Nucleus accumbens (tissue), 56 donors: Measurements from ENCODE around the gene SPTLC3.
A peak's percentile ranks its signal among the peaks of the same experiment; 100 is the strongest.

Experiments
- DNase-seq, 56 donors: peaks; one replicate each; lab custom pipeline; 2025; lab: John Stamatoyannopoulos, UW

Gene SPTLC3

DNA sequence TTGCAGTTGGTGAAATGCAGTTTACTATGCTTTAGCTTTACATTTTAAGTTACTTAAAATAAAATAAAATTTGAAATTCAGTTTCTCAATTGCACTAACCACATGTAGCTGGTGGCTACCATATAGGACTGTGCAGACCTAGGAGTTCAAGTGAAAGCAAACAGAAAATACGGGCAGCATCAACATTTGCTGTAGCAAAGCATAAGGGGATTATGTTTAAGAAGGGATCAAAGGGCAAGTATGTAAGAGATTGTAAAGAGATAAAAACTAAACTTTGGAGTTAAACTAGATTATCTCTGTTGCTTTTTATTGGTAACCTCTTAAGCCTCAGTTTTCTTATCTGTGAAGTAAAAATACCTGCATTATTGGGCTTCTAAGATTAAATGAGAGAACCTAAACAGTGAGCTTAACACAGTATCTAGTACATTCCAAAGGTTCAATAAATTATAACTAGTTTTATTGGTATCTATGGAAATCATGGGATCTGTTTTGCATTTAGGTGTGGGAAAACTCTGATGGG, 81.2 kb downstream of the SPTLC3 start:
- no peak for DNase-seq

DNA sequence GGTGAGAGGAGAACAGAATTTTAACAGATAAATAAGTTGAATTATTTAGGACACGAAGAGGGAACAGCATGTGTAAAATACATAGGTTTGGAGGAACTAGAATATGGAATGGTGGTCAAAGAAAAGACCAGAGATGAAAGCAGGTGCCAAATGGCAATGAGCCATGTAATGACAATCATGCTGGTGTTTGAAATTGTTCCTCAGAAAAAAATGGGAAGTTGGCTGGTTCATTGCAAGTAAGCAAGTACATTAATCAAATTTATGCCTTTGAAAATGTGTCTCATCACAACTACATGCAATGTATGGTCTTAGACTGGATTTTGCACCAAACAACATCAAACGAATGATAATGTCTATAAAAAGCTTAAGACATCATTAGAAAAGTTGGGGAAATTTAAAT, 83.3 kb downstream of the SPTLC3 start:
- no peak for DNase-seq

DNA sequence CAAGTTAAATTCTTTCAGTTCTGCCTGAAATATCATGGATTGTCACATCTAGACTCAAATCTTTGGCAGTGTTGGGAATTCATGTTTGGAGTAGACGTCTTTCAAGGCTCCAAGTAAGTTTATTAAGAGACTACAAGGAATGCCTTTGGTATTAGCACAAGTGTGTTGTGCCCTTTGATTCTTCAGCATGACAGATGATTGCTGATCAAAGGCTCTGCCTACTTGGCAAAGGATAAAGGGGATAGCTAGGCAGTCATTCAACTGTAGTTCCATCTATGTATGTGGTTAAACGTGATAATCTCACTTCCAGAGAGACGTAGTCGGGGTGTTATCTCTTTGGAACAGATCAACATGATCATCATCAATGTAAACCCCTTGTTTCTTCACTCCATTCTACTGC, 86.2 kb downstream of the SPTLC3 start:
- DNase-seq, result no peak

DNA sequence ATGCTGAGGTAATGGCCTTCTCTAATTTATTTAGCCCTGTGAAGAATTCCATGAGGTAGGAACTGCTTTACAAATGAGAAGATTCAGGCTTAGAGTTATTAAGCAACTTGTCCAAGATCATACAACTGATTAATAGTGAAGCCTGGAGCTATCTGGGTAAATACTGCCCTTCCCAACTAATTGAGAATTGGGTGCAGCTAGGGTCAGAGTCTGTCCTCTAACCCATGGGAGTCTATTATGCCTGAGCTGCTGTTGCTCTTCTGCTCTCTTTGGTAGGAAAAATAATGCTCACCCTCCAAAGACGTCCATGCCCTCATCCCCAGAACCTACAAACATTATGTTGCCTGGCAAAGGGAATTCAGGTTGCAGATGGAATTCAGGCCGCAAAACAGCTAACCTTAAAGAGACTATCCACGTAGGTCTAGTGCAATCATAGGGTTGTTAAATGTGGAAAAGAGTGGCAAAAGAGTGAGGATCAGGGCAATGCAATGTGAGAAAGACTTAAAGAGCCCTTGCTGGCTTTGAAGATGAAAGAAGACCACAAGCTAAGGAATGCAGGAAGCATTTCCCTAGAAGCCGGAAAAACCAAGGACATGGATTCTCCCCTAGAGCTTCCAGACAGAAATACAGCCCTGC, 90.1 kb downstream of the SPTLC3 start:
- DNase-seq, result no peak

DNA sequence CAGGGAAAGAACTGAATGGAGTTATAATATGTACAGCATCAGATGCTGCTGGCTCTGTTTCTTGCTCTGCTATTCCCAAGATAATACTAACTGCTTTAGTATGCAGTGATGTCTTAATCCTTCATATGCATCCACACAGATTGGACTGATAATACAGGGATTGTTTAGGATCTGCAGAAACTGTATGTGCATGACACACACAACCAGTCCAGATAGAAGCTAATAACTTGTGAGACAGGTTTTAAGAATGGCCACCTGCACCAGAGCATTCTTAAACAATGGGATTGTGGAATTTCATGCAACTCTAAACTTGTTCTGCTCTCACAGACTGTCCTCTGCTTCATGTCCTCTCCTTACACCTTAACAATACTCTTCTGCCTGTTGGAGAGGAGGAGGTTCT, 90.9 kb downstream of the SPTLC3 start:
- no peak for DNase-seq

DNA sequence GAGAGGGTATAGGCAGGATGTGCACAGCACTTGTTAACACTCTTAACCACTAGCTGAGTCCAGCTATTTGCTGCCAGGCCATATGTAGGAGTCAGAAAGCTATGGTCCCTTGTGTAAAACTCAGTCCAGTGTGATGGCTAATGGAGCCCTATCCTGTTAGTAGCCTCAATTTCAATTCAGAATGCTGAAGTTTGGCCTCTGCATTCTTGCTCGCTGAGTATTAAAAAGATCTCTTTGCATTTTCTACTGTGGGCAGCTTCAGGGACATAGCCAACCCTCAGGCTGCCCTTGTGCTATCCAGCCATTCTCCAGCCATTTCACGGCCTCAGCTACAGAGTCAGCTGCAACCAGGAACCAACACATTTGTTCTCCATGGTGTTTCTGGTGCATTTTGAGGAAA, 92.5 kb downstream of the SPTLC3 start:
- no peak for DNase-seq

DNA sequence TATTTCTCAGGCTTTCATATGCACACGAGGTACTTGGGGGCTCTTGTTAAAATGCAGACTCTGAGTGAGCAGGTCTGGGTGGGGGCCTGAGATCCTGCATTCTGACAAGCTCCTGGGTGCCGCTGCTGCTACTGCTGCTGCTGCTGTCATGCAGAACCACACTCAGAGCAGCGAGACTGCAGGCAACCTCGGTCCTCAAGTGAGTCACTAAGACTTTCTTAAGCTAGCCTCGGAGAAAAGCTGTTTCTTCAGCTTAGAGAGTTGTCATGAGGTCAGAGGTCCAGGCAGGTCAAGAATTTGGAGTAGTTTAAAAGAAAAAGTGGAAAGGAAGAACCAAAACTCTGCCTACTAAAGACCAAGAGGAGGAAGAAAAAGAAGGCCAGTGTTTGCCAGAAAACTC, 92.9 kb downstream of the SPTLC3 start:
- DNase-seq, result peak in 1 of 56 donors; percentile 0

DNA sequence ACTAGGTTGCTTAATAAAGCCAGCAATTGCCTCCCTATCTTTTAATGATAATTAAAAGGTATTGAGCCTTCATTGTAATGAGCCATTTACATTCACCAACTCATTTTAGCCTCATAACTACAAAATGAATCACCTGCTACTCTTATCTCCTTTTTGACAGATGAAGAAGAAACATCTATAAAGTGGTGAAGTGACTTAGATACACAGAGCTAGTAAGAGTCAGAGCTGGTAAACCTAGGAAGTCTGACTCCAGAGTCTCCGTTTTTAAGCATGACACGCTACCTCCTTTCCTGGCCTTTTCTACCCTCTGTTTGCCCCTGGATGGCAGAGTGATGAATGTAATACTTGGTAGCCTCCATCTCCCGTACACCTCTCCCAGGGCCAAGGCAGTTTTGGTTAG, 93.5 kb downstream of the SPTLC3 start:
- DNase-seq, result no peak

DNA sequence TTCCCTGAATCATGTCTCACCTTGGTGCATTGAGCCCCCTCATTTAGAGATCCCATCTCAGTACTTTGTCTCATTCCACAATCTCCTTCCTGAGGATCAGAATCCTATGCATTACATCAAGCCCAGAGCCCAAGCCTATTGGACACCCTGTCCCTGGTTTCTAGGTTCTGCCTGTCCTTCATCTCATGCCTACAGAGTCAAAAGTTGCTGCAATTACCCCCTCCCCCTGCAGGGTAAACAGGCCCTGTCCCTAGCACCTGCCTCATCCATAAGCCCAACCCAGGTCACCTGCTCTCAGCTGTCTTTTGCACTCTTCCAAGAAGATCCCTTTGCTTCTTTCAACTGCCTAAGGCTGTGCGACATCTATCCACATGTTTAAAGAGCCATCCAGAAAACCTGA, 93.9 kb downstream of the SPTLC3 start:
- DNase-seq, result no peak

DNA sequence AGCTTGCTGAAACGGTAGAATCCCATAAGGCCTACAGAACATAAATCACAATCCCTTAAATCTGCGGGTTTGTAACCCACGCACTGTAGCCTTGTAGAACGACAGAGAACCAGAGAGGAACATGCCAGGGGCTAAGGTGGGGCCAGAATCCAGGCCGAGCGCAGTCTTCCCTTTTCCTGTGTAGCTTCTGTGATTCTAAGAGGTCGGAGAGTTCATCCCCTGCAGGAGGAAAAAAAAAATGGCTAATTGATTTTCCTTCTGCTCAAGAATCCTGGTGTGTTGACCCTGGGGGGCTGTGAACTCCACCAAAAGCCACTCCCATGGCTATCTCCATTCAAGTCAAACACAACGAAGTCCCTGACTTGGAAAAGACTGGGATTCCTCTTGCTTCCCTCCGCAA, 96.3 kb downstream of the SPTLC3 start:
- DNase-seq, result no peak

DNA sequence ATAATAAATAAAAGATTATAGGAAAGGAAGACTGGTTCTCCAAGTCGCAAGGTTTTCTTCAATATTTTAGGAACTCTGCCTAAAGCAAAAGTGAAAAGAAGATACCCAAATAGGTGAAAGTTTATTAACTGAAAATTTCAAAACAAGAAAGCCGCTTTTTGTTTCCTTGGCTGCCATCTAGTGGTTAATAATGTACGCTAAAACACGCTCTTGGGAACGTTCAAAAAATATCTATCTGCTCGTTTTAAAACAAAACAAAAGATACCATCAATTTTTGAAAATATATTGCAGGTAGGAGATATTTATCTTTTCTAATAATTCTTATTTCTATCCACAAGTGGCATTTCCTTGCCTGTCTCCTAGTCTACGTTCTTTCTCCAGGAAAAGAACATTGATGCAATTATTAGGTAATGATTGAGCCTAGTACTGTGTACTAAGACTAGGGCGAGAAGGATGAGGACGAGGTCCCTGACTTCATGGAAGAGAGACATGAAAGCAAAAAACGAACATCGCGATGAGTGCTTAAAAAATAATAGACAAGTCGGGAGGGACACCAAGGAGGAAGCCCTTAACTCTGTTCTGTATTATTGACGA, 97.2 kb downstream of the SPTLC3 start:
- DNase-seq, result no peak

DNA sequence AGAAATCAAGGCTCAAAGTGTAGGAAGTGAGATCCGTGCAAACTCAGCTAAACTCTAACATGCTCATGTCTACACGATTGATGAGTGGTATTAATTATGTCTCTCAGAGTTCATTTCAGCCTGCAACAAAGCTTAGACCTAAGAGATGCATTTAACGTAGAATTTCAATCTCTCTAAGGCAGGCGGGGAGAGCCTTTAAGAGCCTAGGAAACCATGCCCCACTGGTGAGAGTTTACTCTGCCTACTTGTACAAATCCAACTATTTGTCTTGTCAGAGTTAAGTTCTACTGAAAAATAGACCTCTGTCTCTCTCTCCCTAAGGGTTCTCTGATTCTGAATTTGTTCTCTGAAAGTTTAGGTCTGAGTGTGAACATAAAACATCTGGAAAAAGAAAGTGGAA, 100.9 kb downstream of the SPTLC3 start:
- DNase-seq, result no peak

DNA sequence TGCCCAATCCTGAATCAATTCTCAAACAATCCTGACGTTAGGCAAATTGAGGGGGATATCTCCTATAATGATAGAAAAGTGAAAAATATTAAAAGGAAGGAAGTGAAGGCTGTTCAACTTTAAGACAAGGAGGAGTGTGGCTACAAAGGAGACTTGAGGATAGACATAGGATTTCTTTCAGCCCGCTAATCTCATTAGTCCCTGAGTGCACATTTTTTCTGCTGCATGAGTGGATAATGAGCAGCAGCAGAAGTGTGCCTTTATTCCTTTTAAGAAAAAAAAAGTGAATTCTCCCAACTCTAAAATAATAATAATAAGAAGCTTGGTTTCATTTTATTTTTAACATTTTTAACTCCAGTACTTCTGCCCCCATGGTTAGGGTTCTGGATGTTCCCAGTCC, 102.0 kb downstream of the SPTLC3 start:
- DNase-seq, result no peak

DNA sequence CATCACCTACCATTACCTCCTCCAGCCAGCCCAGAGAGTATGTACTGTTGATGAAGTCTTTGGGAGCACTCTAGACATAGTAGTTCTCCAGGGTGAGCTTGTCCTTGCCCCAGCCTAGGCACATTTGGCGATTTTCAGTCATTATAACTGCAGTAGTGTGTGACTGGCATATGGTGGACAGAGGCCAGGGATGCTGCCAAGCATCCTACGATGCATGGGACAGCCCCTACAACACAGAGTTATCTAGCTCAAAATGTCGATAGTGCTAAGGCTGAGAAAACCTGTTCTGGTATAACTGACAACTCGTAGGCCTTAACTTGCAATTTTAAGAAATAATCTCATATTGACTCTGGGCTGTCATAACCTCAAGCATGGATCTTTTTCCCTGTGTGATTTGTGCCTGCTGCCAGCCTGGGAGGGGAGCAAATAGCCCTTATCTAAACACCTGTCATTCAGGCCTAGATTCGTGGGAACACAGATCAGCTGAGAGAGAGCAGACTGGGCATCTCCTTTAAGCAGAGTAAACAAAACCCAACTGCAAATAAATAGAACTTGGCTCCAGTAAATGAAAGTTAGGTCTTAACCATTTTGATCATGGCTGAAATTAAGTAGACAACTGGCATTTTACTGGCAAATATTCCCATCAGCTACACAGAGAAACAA, 102.6 kb downstream of the SPTLC3 start:
- no peak for DNase-seq

DNA sequence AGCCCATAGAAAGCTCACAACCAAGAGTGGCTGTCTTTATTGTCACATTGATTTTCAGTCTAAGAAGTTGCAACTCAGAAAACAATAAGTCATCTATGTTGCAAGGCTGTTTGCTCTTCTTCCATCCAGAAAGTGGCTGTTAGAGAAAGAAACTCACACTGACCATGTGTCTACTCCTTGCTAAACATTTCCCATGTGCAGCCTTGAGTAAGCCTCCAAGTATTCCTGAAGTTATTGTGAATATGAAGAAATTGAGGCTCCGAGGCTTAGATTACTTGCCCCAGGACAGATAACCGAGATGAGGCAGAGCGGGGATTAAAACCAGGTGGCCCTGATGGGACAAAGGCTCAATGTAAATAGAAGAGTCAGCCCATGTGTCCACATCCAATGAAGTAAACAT, 105.0 kb downstream of the SPTLC3 start:
- DNase-seq, result no peak

DNA sequence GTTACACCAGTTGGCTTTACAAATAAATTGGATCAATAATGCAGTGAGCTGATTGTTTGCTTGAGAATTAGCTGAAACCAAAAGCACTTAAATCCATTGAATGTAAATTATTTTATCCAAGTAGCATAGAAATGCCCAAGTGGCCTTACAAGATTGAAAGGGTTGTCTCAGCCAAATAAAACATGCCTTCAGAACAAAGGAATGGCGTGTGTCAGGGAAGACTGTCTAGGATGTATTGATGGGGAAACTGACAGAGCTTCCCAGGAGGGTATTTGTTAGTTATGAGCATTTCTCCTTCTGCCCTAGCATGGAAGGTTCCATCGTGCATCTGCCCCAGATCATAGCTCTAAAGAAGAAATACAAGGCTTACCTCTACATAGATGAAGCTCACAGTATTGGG, 108.4 kb downstream of the SPTLC3 start:
- DNase-seq, result no peak

DNA sequence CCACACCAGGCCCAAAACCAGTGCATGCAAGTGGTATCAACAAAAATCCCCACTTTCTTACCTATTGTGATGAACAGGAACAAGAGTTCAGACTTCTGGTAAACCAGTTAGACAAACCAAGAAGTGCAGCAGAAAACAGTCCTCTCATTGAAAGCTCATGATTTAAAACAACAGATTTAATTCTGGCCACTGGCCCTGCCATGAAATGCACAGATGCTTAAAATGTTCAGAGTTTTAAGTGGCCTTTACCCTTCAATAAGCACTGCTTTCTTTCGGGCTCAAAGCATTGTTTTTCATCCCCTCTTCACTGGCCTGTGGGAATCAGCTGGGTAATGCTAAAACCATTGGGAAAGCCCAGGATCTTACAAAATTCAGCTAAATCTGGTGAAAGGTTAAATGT, 109.9 kb downstream of the SPTLC3 start:
- DNase-seq, result no peak

DNA sequence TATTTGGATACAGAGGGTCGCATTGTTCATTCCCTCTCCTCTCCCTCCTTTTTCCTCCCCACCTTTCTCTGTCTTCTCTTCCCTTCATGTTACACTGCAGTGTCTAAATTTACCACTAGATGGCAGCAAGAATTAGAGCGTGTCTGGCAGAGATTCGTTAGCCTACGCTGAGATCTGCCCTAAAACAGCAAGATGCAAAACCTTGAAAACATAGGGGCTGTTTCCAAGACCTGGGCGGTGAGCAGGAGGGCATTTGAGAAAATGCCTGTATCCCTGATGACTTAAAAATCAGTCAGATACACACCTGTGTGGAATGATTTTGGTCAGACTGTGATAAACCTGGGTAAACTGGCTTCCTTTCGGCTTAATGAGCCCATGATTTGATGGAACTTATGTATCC, 110.8 kb downstream of the SPTLC3 start:
- peak in 22 of 56 donors; percentile 1 to 43 (median 6) for DNase-seq

DNA sequence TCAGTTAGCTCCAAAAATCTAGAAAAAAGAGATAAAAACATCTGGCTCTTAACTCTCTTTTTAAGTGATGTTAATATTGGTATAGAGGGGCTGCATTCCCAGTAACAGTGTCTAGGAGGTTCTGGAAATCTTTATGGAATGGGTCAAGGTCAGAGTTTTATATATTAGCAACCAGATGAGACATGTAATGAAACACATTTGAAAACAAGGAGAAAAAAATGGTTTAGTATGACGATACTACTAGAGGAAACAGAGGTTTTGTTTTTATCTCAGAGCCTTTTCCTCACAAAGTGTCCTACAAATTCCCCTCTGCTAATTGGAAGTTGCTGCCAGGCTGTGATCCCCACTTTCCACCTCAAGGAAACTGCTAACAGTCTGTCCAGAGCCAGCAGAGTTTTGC, 111.7 kb downstream of the SPTLC3 start:
- DNase-seq, result no peak

DNA sequence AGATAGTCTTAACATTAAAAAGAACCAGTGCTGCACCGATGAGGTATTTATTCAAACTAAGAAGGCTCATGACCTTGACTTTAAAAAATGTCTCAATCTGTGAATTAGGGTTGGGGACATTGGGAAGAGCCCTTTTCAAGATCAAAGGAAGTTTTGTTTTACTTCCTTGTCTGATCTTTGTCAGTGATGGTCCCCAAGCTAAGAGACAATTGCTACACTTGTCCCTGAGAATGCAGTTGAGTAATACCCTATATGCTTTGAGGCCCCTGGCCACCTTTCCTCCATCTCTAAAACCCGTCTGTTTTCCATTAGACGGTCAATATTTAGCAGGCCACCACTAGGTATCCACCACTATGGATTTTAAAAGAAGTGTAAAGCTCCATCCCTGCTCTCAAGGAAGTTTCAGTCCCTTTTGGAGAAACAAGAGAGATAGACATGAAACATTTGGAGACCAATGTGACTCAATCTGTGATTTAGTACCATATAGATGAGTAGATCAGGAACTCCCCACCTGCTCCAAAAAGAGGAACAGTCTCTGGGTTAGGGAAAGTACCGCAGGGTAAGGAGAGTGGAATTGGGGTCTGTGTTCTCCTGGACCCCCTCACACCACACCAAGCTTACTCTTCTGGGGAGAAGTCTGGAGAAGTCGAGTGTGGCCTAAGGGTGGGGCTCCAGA, 113.2 kb downstream of the SPTLC3 start:
- no peak for DNase-seq

DNA sequence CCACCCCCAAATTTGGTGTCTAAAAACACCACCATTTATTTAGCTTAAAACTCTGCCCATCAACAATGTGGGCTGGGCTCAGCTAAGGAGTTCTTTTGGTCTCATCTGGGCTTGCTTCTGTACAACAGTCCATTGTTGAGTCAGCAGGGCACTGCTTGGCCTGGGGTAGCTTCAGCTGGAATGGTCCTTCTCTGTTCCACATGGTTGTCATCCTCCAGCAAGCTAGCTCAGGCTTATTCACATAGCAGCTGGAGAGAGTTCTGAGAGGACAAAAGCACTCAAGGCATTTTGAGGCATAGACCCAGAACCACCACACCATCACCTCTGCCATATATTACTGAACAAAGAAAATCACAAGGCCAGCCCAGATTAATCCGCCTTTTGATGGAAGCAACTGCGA, 116.7 kb downstream of the SPTLC3 start:
- DNase-seq, result no peak

DNA sequence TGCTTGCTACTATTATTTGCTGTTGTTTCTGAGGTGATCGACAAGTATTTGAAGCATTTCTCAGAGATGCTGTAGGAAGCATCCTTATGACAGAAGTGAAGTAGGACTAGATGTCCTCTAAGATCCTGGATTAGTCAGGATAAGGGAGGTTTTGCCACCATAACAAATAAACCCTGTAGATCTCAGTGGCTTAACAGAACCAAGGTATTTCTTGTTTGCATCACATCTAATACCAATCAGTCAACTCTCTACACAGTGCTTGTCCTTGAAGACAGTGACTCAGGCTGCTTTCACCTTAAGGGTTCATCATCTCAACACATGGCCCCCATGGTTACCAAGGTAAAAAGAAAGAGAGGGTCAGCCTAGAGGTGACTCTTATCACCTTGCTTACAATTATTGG, 119.4 kb downstream of the SPTLC3 start:
- no peak for DNase-seq
